ENCODE data around the gene WIZ.

Gene WIZ

GRCh38 chr19:15443838-15444237 lies 5.9 kb downstream of the WIZ start:
- no peak for DNase-seq (ENCODE audit: low read depth in 2 of 2)

GRCh38 chr19:15443325-15443724 lies 6.4 kb downstream of the WIZ start:
- DNase-seq (ENCODE audit: low read depth in 2 of 2), result no peak

- DNase-seq (ENCODE audit: low read depth in 2 of 2), result no peak
Observed at GRCh38 chr19:15442142-15442920, 7.4 kb downstream of the WIZ start.

GRCh38 chr19:15441317-15441716 lies 8.4 kb downstream of the WIZ start:
- no peak for DNase-seq (ENCODE audit: low read depth in 2 of 2)

GRCh38 chr19:15439821-15440641 lies 9.7 kb downstream of the WIZ start:
- no peak for DNase-seq (ENCODE audit: low read depth in 2 of 2)

- DNase-seq (ENCODE audit: low read depth in 2 of 2), result no peak
Observed at GRCh38 chr19:15439078-15439799, 10.5 kb downstream of the WIZ start.

- no peak for DNase-seq (ENCODE audit: low read depth in 2 of 2)
Observed at GRCh38 chr19:15438577-15438976, 11.2 kb downstream of the WIZ start.

- DNase-seq (ENCODE audit: low read depth in 2 of 2), result no peak
Observed at GRCh38 chr19:15438124-15438496, 11.6 kb downstream of the WIZ start.

- DNase-seq (ENCODE audit: low read depth in 2 of 2), result no peak
Observed at GRCh38 chr19:15437355-15438123, 12.2 kb downstream of the WIZ start.

GRCh38 chr19:15436826-15437110 lies 13.0 kb downstream of the WIZ start:
- DNase-seq (ENCODE audit: low read depth in 2 of 2), result no peak

- no peak for DNase-seq (ENCODE audit: low read depth in 2 of 2)
Observed at GRCh38 chr19:15436012-15436825, 13.5 kb downstream of the WIZ start.

GRCh38 chr19:15433519-15434069 lies 16.2 kb downstream of the WIZ start:
- DNase-seq (ENCODE audit: low read depth in 2 of 2), result no peak

- DNase-seq (ENCODE audit: low read depth in 2 of 2), result peak; percentile 88 to 90
Observed at GRCh38 chr19:15432629-15433518, 16.9 kb downstream of the WIZ start.

GRCh38 chr19:15432018-15432494 lies 17.7 kb downstream of the WIZ start:
- no peak for DNase-seq (ENCODE audit: low read depth in 2 of 2)

GRCh38 chr19:15431396-15432017 lies 18.2 kb downstream of the WIZ start:
- no peak for DNase-seq (ENCODE audit: low read depth in 2 of 2)

GRCh38 chr19:15430526-15431120 lies 19.1 kb downstream of the WIZ start:
- no peak for DNase-seq (ENCODE audit: low read depth in 2 of 2)

- no peak for DNase-seq (ENCODE audit: low read depth in 2 of 2)
Observed at GRCh38 chr19:15429825-15430467, 19.8 kb downstream of the WIZ start.
